GM21717 (cell line): ENCODE data around the gene PTPN14.

ENCODE experiments used
- ATAC-seq: cut with Tn5 transposase; IDR thresholded peaks from one replicate; pipeline ENCODE4 v1.9.1; 2021; ENCODE audit warnings: mild to moderate bottlenecking, moderate library complexity; ENCODE audit not compliant: unreplicated experiment

Gene PTPN14

DNA sequence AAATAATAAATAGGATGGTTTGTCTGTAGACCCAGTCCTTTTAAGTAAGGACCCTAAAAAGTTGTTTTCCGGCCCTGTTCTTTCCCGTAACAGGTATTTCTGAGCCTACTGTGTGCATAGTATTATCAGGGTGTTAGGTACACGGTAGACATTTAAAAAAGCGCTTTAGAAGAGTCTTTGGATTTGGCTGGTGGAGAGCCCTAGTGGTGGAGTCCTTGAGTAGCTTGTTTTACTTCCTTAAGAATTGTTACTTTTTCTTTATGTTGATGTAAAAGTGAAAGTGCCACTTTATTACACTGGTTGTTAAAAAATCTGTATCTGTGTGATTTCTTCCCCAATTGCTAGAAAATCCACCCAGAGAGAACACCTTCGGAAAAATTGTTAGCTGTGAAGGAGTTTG is 233.7 kb downstream of the PTPN14 start:
- ATAC-seq: no peak

DNA sequence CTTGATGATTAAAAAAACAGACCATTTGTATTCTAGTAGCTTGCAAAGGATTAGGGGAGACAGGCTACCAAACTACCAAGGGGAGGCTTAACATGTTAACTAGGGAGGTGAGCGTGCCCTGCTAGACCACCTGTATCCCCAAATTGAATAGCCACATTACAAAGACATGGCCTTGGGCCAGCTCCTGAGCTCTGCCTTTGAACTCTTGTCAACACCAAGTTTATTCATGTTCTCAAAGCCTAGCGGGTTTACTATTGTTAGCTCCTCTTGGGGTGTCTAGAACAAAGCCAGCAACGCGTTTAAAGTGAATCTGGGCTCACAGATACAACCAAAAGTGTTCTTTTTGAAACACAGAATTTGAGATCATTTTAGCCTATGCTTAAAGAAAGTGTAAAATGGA is 234.1 kb downstream of the PTPN14 start:
- ATAC-seq: no peak

DNA sequence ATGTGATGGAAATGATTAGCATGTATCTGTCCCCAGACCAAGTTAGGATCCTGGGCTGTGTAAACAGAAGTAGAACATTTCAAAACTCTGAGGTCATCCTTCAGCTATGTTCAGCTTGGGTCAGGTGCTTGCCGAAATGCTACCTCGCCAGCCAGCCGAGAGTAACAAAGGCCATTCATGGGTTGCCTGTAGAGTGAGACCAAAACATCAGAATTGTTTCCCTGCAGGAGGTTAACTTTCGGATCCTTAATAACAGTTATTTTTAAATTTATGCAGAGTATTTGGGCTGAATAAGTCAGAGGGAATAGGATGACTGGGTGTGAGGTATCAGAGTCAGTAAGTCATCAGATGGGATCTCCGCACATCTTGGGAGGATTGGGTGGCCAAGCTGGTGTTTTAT is 234.8 kb downstream of the PTPN14 start:
- no peak for ATAC-seq

DNA sequence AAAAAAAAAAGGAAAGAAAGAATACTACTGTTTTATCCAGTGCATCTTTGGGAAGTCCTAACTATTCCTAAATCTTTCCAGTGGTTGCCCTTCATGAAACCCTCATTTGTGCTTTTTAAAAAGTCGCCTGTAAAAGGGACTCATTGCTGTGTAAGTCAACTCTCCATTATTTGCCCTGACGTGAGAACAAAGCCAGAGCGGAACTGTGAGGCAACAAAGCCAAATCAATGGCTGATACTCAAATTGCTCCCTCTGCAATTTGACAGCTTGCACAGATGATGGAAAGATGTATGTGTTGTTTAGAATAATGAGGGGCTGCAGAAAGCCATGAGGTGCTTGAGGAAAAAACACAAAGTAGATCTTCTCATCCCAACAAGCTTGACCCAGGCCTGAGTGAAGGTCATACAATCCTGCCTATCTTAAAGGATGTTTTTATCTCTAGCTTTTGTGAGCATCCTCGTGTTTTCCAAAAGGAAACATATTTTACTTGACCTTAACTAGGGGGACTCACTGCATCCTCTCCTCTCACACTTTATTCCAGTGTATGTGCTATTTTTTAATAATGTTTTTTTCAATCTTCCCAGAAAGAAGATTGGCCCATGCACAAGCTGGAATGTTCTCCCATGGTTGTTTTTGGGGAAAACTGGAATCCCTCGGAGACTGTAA is 237.1 kb downstream of the PTPN14 start:
- ATAC-seq: no peak

DNA sequence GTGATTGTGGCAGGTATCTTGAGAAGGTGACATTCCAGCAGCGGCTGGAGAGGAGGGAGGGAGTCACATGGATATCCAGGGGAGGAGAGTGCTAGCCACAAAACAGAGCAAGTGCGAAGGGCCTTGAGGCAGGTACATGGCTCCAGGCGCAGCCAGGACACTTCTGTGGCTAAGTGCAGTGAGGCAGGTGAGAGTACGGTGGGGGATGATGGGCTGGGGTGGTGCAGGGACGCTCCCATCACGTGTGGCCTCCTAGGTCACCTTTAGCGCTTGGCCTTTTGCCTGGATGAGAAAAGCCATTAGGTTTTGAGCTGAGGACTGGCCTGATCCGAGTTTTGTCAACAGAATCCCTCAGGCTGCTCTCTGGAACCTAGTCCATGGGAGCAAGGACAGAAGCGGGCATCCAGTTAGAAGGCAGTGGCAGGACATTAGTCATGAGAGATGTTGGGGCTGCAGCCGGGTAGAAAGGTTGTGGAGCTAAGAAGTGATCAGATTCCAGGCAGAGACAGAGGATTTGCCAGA is 238.8 kb downstream of the PTPN14 start:
- ATAC-seq: no peak

DNA sequence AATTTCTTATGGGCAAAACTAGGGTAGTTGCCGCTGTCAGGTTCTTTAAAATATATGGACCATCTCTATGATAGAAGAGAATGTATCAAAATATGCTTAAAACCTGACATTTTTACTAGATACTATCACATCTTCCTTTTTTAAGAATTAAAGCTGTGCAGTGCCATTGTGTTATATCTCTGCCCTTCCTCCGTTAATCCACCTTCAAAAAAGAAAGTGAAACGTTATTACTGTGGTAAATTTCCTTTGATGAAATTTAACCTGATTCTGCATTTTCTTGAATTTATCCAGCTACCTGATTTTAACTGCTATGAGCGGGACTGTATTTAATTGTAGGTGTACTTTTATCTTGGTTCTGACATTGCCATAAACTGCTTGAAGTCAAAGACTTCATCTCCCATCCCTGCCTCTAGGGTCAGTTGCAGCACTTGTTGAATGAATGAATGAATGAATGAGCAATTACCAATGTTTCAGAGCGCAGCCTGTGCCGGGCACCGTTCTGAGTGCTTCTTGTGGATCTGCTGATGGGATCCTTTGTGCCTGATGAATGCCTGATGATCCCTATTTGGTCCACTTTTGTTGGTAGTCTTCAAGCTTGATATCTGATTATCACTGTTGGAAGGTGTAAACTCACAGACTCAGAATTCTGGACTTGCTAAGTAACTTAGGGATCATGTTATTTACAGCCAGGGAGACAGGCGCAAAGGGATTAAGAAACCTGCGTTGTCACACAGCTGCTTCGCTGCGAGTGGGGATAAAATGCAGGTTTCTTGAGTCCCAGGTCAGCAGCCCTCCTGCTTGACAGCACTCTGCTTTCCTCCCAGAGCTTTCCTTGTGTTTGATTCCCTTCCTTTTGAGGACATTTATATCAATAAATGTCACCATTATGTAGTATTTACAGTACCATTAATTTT is 240.4 kb downstream of the PTPN14 start:
- ATAC-seq: no peak

DNA sequence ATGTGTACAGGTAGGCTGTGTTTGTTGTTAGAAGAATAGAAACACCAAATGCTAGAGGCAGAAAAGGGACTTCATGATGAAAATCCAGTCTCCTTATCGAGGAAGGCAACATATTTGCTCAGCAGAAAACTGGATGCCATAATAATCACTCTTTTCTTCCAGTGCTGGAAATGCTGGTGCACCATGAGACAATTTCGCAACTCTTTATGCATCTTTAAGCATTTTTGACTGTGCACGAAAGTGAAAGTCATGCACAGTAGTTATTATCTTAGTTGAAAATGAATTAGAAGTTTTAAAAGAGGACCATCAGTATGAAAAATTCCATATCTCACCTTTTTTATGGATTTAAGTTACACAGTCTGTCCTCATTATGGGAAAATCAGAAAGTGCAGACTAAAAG is 241.4 kb downstream of the PTPN14 start:
- ATAC-seq: peak; percentile 53

DNA sequence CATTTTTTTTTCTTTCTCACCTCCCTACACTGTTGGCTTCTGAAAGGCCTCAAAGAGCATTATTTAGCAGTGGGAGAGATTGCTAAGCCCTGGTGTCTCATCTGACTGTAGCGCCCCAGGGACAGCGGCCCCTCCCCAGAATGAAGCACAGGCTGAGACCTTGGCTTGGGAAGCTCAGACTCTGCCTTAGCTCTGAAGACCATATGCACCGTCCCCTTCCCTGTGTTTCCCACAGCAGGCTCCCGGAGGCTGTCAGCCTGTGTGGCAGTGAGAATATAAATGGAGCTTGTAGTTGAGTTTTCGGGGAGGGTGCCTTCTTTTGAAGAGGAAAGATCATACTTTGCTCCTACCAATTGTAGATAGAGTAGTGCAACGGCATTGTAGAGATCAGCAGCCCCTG is 245.1 kb downstream of the PTPN14 start:
- no peak for ATAC-seq

DNA sequence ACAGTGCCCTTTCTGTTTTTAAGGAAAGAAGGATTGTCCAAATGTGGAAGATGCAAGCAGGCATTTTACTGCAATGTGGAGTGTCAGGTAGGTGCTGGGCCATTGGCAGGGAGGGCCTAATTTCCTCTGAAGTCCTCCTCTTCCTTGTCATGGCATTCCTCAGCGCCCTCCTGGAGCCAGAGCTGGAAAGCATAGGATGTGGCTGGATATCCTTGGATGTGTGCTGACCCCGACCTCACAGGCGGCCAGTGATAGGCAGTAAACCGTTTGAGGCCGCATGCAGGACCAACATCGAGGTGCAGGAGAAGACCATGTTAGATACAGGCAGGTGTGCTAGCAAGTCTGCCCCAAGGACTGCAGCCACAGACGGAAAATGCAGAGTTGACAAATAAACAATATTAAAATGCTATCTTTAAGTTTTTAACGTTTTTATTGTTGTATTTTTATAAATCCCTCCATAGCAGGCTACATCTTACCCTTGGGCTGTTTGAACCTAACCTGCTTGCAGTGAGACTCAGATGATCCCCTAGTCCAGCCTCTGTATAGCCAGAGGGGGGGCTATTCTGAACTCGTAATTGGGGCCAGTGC is 246.1 kb downstream of the PTPN14 start:
- ATAC-seq: no peak

DNA sequence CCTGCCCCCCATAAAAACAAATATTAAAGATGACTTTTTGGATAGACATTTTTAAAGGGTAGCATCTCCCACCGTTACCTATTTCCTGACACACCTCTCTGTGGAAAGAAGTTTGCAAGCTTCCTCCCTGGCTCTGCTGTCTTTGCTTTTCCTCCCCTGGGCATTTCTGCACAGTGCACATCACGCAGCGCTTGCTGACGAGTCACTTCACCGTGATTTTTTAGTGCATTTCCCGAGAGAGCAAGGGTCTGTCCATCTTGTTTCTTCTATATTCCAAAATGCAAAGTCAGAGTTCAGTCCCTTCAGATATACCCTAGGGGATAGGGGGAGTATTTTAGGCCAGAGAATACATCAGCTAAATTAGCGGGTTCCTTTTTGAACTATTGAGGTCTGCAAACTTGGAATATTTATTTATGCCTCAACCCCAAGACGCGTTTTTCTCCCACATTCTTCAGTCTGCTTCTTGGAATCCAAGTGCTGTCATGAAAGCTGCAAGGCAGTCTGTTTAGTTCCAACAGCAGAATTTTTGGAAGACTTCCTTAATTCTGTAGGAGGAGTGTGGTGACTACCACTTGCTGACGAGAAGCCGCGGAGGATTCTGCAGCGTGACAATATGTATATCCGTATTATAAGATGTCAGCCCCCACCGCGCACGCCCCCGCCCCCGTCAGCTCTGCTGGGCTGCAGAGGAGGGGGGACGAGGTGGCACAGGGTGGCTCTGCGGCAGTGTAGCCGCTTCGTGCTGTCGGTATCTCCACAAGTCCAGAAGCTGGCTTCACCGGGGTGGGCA is 248.1 kb downstream of the PTPN14 start:
- ATAC-seq: no peak

DNA sequence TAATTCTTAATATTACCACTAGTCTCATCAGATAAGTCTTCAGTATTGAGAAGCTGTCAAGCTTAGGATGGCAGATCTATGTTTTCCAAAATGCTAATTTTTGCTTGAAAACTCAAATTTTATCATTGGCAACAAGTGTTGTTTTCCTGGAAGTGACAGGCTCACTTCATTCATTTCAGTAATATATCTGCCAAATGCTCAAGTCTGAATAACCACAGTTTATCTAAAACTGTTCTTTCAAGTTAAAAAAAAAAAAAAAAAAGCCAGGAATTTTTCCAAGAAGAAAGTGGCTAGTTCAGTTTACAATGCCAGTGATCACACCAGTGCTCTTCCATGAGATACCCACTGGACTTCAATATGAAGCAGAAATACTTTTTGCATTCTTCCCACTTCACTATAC is 249.9 kb downstream of the PTPN14 start:
- ATAC-seq: no peak

DNA sequence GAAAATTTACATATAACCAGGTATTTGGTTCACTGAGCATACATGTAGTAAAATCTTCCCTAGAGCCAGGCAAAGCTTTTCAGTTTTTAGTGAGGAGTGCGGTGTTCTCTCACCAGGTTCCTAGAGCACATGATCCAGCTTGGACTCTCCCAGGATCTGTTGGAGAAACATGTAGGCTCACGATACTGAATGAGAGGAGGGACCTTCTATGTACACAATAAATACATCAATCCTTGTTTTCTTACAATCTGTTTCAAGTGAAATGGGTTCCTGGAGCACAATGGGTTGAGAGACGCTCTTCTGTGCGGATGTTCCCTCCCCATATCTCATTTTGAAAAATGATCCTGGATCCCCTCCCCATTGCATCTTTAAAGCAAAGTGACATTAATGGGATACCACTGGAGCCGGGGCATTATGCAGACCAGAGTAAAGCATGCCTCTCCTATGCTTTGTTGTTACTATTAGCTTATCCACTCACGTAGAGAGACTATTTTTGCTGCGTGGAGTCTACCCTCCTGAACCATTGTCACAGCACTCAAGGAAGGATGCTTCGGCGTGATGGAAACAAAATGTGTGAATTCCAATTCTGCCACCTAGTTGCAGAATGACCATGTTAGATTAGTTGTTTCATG is 251.1 kb downstream of the PTPN14 start:
- ATAC-seq: no peak
